ENCODE data around the gene GATAD2A. TPM values are rescaled to one million over a fixed set of nuclear protein-coding genes. Genes with fewer than 3 reads are reported as not detected.

The GATAD2A gene
- total and polyA plus RNA-seq, 4 experiments from 2014 or later = 3.8 to 108 (median 65.6) TPM

DNA sequence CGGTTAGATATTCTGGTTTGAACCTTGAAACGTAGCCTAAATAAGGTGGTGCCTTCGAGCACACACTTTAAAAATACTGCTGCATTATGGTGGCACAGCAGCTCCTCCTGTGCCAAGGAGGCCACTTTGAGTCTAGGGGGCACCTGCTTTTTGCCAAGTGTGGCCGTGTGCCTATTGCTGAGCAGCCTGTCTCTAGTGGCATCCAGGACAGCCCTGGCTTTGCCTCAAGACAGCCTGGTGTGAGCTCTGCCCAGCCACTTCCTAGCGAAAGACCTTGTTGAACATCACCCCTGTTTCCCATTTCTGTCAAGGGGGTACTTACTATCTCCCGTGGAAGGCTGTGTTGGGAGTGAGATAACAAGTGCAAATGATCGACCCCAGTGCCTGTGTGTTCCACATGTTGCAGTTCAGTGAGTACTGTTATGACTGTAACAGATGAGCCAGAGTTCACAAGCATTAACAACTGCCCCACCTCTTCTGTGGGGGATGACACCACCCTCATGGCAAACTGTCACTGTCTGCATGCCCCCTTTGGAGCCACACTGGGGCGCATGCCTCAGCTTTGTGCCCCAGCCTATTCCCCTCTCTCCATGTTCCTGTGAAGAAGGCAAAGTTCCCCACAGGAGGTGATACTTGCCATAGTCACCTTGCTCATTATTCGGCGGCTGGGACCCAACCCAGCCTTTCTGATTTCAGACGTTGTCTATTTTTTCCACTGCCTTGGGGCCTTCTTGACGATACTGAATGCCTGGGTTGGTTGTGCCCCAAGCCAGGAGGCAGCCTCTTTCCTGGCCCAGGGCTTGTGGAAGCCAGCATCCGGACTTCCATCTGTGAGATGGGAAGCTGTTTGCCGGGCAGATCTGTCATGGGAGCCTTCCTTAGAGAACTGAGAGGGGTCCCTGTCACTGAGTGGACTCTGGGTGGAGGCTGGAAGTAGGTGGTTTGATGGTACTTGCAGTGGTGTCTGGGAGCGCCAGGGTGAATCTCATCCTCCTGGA, 5.4 kb downstream of the GATAD2A start:
- H3K4me1 Mint-ChIP-seq = peaks cover 56 to 80% (median 70%) of the 10 kb centered on the region in 4 donors
- no peaks in the 10 kb centered on the region for H3K9me3 Mint-ChIP-seq
- H3K36me3 ChIP-seq (ENCODE audit: insufficient read depth, low read length) = no peaks in the 10 kb centered on the region
- H3K4me3 Mint-ChIP-seq = peak overlapping the region in 7 of 8 donors; percentile 9 to 63 (median 49)
- POLR2A ChIA-PET (ENCODE audit: partially characterized antibody) = interaction anchor here (0.7 to 1.7 kb wide), 4 partner anchors 48 to 104 kb away, joined by 3 to 8 read pairs (median 4); no protein-coding TSS in a partner anchor
- CTCF ChIA-PET (ENCODE audit: partially characterized antibody) = interaction anchor here (0.6 to 2.7 kb wide), 4 partner anchors 13 to 79 kb away, joined by 3 to 15 read pairs (median 4); no protein-coding TSS in a partner anchor
- H3K9me3 ChIP-seq (ENCODE audit: control insufficient read depth in 1 of 2, low read length in 2 of 2) = no peaks in the 10 kb centered on the region
- no peak overlapping the region for H3K4me3 ChIP-seq (ENCODE audit: low read length in 2 of 2)
- H3K4me1 ChIP-seq (ENCODE audit: insufficient read depth, low read length) = peaks cover 76% of the 10 kb centered on the region
- H3K27me3 ChIP-seq (ENCODE audit: insufficient read depth, low read length) = no peaks in the 10 kb centered on the region
- peak in 1 of 5 donors; percentile 47 for DNase-seq
- H3K27ac Mint-ChIP-seq = peak overlapping the region; percentile 68 to 87 (median 78)
- H3K27me3 Mint-ChIP-seq = no peaks in the 10 kb centered on the region
- peaks cover 0 to 24% of the 10 kb centered on the region in 2 donors for H3K36me3 Mint-ChIP-seq
- H3K27ac ChIP-seq (ENCODE audit: low read depth, low read length) = no peak overlapping the region
- intact Hi-C loops (cut with micrococcal nuclease) = no loop called here

DNA sequence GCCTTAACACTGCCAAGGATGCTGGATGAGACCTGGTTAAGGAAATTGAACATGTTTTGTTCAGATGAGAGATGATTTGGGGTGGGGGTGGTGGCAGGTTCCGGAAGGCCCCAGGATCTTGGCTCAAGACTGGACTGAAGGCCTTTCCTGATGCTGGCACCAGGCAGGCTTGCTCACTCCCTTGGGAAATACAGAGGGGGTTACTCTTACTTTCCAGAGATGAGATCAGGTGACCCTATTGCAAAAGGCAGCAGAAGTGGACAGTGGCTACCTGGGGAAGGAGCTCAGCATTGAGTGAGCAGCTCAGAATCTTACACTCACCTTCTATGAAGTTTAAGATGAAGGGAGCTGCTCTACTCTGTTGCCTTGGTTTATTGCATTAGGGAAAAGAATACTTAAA, 10.8 kb downstream of the GATAD2A start:
- Histone ChIP-seq H3K4me3 (ENCODE audit: low read length in 2 of 2) (no peak overlapping the region), H3K9me3 (ENCODE audit: control insufficient read depth in 1 of 2, low read length in 2 of 2) (no peaks in the 10 kb centered on the region), H3K27me3 (ENCODE audit: insufficient read depth, low read length) (no peaks in the 10 kb centered on the region), H3K4me1 (ENCODE audit: insufficient read depth, low read length) (peaks cover 72% of the 10 kb centered on the region), H3K27ac (ENCODE audit: low read depth, low read length) (no peak overlapping the region), H3K36me3 (ENCODE audit: insufficient read depth, low read length) (no peaks in the 10 kb centered on the region)
- Mint-ChIP-seq H3K36me3 (peaks cover 3 to 11% of the 10 kb centered on the region in 2 donors), H3K4me3 (peak overlapping the region in 5 of 8 donors; percentile 32 to 70 (median 40)), H3K4me1 (peaks cover 55 to 77% (median 65%) of the 10 kb centered on the region in 4 donors), H3K27me3 (no peaks in the 10 kb centered on the region), H3K27ac (peak overlapping the region in 5 of 7 donors; percentile 28 to 82 (median 53)), H3K9me3 (no peaks in the 10 kb centered on the region)
- intact Hi-C loops (cut with micrococcal nuclease) = no loop called here
- POLR2A ChIA-PET (ENCODE audit: partially characterized antibody) = no interaction called here
- DNase-seq = no peak
- CTCF ChIA-PET (ENCODE audit: partially characterized antibody) = no interaction called here

- DNase-seq = no peak
- Mint-ChIP-seq H3K4me3 (peak overlapping the region in 1 of 8 donors; percentile 7), H3K27me3 (no peaks in the 10 kb centered on the region), H3K9me3 (no peaks in the 10 kb centered on the region), H3K36me3 (peaks cover 3 to 11% of the 10 kb centered on the region in 2 donors), H3K27ac (peak overlapping the region in 5 of 7 donors; percentile 18 to 64 (median 41)), H3K4me1 (peaks cover 54 to 80% (median 67%) of the 10 kb centered on the region in 4 donors)
- no peak overlapping the region for H3K27ac ChIP-seq (ENCODE audit: low read depth, low read length)
- no peak overlapping the region for H3K4me3 ChIP-seq (ENCODE audit: low read length in 2 of 2)
- intact Hi-C loops (cut with micrococcal nuclease) = no loop called here
- ChIA-PET CTCF (ENCODE audit: partially characterized antibody) (interaction anchor here (2.0 kb wide), 1 partner anchor 11 kb away, joined by 11 read pairs; the partner anchor contains the start of gene GATAD2A), POLR2A (ENCODE audit: partially characterized antibody) (interaction anchor here (0.8 kb wide), 1 partner anchor 43 kb away, joined by 3 read pairs; no protein-coding TSS in a partner anchor)
- no peaks in the 10 kb centered on the region for H3K27me3 ChIP-seq (ENCODE audit: insufficient read depth, low read length)
- peaks cover 71% of the 10 kb centered on the region for H3K4me1 ChIP-seq (ENCODE audit: insufficient read depth, low read length)
- H3K9me3 ChIP-seq (ENCODE audit: control insufficient read depth in 1 of 2, low read length in 2 of 2) = no peaks in the 10 kb centered on the region
- no peaks in the 10 kb centered on the region for H3K36me3 ChIP-seq (ENCODE audit: insufficient read depth, low read length)
These were observed 11.6 kb downstream of the GATAD2A start for GRCh38 chr19:19417046-19417445.

- Mint-ChIP-seq H3K36me3 (peaks cover 3 to 8% of the 10 kb centered on the region in 2 donors), H3K27ac (peak overlapping the region in 6 of 7 donors; percentile 18 to 94 (median 75)), H3K9me3 (no peaks in the 10 kb centered on the region), H3K4me3 (peak overlapping the region in 6 of 8 donors; percentile 44 to 71 (median 58)), H3K4me1 (peaks cover 52 to 81% (median 69%) of the 10 kb centered on the region in 4 donors), H3K27me3 (no peaks in the 10 kb centered on the region)
- CTCF ChIA-PET (ENCODE audit: partially characterized antibody) = interaction anchor here (0.8 to 2.0 kb wide), 2 partner anchors 9 to 11 kb away, joined by 4 to 11 read pairs; partner anchors contain the start of gene GATAD2A
- Histone ChIP-seq H3K4me3 (ENCODE audit: low read length in 2 of 2) (no peak overlapping the region), H3K36me3 (ENCODE audit: insufficient read depth, low read length) (no peaks in the 10 kb centered on the region), H3K27me3 (ENCODE audit: insufficient read depth, low read length) (no peaks in the 10 kb centered on the region), H3K9me3 (ENCODE audit: control insufficient read depth in 1 of 2, low read length in 2 of 2) (no peaks in the 10 kb centered on the region), H3K4me1 (ENCODE audit: insufficient read depth, low read length) (peaks cover 74% of the 10 kb centered on the region), H3K27ac (ENCODE audit: low read depth, low read length) (no peak overlapping the region)
- no peak for DNase-seq
- intact Hi-C loops (cut with micrococcal nuclease) = no loop called here
- POLR2A ChIA-PET (ENCODE audit: partially characterized antibody) = interaction anchor here (0.8 kb wide), 1 partner anchor 42 kb away, joined by 3 read pairs; no protein-coding TSS in a partner anchor
These were observed 12.3 kb downstream of the GATAD2A start for GRCh38 chr19:19417628-19418245.

DNA sequence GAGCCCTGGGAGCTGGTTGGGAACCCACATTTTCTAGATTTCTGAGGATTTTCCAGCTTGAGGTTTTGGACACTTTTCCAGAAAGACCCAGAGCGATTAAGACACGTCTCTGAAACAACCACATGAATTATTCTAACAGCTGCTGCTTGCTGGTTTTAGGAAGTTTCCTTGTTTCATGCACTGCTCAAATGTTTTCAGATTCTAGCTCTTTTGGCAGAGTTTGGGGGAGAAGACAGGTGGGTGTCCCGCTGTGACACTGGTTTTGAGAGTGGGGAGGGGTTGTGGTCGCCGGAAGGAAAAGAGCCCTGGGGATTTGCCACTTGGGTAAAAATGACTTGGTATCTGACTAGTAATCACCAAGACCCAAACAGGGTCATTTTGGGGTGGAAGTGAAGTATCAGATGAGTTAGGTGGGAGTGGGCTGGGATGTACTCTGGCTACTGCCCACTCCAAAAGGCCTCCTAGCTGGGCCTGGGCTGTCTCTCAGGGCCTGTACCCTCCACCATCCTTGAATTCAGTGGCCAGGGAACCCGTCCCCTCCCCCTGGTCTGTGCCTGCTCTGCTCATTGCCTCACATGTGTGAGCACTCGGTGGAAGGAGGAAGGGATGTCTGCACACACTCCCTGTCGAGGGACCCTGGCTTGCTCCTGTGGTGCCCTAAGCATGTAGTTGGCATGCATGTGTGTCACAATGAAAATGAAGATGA, 13.2 kb downstream of the GATAD2A start:
- DNase-seq = no peak
- Histone ChIP-seq H3K27me3 (ENCODE audit: insufficient read depth, low read length) (no peaks in the 10 kb centered on the region), H3K9me3 (ENCODE audit: control insufficient read depth in 1 of 2, low read length in 2 of 2) (no peaks in the 10 kb centered on the region), H3K27ac (ENCODE audit: low read depth, low read length) (no peak overlapping the region), H3K4me1 (ENCODE audit: insufficient read depth, low read length) (peaks cover 69% of the 10 kb centered on the region), H3K4me3 (ENCODE audit: low read length in 2 of 2) (no peak overlapping the region), H3K36me3 (ENCODE audit: insufficient read depth, low read length) (no peaks in the 10 kb centered on the region)
- Mint-ChIP-seq H3K27ac (peak overlapping the region; percentile 28 to 94 (median 86)), H3K4me3 (peak overlapping the region; percentile 17 to 71 (median 60)), H3K9me3 (no peaks in the 10 kb centered on the region), H3K36me3 (peaks cover 3 to 10% of the 10 kb centered on the region in 2 donors), H3K27me3 (no peaks in the 10 kb centered on the region), H3K4me1 (peaks cover 51 to 81% (median 70%) of the 10 kb centered on the region in 4 donors)
- intact Hi-C loops (cut with micrococcal nuclease) = no loop called here
- POLR2A ChIA-PET (ENCODE audit: partially characterized antibody) = no interaction called here
- CTCF ChIA-PET (ENCODE audit: partially characterized antibody) = interaction anchor here (0.8 to 2.0 kb wide), 2 partner anchors 10 to 12 kb away, joined by 4 to 11 read pairs; partner anchors contain the start of gene GATAD2A

GRCh38 chr19:19420570-19421298, 15.3 kb downstream of the GATAD2A start:
- Mint-ChIP-seq H3K36me3 (peaks cover 3 to 4% of the 10 kb centered on the region in 2 donors), H3K4me3 (peak overlapping the region; percentile 16 to 67 (median 41)), H3K27ac (peak overlapping the region; percentile 2 to 90 (median 69)), H3K9me3 (no peaks in the 10 kb centered on the region), H3K4me1 (peaks cover 48 to 93% (median 74%) of the 10 kb centered on the region in 4 donors), H3K27me3 (no peaks in the 10 kb centered on the region)
- ChIA-PET CTCF (ENCODE audit: partially characterized antibody) (no interaction called here), POLR2A (ENCODE audit: partially characterized antibody) (interaction anchor here (0.6 kb wide), 1 partner anchor 29 kb away, joined by 4 read pairs; no protein-coding TSS in a partner anchor)
- peak; percentile 19 to 47 (median 28) for DNase-seq
- Histone ChIP-seq H3K36me3 (ENCODE audit: insufficient read depth, low read length) (no peaks in the 10 kb centered on the region), H3K27ac (ENCODE audit: low read depth, low read length) (peak overlapping the region; percentile 10), H3K27me3 (ENCODE audit: insufficient read depth, low read length) (no peaks in the 10 kb centered on the region), H3K9me3 (ENCODE audit: control insufficient read depth in 1 of 2, low read length in 2 of 2) (no peaks in the 10 kb centered on the region), H3K4me1 (ENCODE audit: insufficient read depth, low read length) (peaks cover 77% of the 10 kb centered on the region), H3K4me3 (ENCODE audit: low read length in 2 of 2) (no peak overlapping the region)
- intact Hi-C loops (cut with micrococcal nuclease) = no loop called here
